GM18498 (cell line): Measurements from ENCODE around the gene MYDGF.

Experiments used
- ATAC-seq: cut with Tn5 transposase; IDR thresholded peaks from one replicate; pipeline ENCODE4 v1.9.1; 2021; ENCODE audit warnings: mild to moderate bottlenecking, moderate library complexity; ENCODE audit not compliant: unreplicated experiment

The MYDGF gene

DNA sequence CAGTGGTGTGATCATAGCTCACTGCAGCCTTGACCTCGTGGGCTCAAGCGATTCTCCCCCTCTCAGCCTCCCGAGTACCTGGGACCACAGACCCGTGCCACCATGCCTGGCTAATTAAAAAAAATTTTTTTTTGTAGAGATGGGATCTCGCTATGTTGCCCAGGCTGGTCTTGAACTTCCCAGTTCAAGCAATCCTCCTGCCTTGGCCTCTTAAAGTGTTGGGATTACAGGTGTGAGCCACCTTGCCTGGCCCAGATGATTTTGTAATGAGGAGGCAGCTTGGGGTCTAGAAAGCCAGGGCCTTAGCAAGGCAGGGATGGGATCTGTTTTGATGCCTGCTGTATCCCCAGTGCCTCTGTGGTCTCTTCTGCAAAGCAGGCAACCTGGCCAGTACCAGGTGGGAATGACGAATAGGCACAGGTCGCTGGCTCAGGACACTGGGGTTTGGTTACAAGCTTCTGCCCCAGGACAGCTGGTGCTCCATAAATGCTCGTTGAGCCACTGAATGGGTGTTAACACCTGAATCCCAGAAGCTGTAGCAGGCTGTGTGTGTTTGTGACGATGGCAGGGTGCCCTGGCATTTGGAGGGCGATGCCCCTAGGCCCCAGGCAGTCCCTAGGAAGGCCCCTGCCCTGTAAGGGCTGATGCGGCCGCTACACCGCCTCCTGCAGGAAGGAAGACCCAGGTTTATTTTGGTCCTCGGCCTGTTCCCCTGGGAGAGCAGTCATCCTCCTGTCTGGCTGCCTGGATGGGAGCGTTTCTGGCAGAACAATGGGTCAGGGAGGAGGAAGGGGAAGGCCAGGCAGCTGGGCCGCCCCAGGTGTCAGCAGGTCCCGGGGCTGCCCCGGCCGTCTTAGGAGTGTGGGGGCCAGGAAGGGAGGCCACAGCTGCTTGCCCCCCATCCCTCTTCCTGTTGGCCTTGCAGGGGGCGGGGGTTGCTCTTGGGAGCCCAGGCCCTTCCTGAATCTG is 22.2 kb downstream of the MYDGF start:
- no peak for ATAC-seq

GRCh38 chr19:4645718-4646117 is 24.4 kb downstream of the MYDGF start:
- no peak for ATAC-seq

DNA sequence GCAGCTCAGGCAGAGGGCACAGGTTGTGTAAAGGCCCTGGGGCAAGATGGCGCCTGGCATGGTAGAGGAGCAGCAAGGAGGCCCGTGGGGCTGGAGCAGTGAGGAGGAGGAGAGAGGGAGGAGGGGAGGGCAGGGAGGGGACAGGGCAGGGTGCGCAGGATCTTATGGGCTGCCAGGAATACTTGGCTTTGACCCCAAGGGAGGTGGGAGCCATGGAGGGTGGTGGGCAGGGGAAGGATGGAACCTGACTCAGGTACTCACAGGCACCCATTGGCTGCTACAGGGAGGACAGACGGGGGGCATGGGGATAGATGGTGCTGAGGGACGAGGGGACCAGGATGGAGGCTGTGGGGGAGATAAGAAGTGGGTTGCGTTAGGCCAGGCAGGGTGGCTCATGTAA is 27.5 kb downstream of the MYDGF start:
- no peak for ATAC-seq

GRCh38 chr19:4641132-4641531 is 29.0 kb downstream of the MYDGF start:
- ATAC-seq, result no peak

GRCh38 chr19:4640247-4641000 is 29.7 kb downstream of the MYDGF start:
- ATAC-seq, result no peak

DNA sequence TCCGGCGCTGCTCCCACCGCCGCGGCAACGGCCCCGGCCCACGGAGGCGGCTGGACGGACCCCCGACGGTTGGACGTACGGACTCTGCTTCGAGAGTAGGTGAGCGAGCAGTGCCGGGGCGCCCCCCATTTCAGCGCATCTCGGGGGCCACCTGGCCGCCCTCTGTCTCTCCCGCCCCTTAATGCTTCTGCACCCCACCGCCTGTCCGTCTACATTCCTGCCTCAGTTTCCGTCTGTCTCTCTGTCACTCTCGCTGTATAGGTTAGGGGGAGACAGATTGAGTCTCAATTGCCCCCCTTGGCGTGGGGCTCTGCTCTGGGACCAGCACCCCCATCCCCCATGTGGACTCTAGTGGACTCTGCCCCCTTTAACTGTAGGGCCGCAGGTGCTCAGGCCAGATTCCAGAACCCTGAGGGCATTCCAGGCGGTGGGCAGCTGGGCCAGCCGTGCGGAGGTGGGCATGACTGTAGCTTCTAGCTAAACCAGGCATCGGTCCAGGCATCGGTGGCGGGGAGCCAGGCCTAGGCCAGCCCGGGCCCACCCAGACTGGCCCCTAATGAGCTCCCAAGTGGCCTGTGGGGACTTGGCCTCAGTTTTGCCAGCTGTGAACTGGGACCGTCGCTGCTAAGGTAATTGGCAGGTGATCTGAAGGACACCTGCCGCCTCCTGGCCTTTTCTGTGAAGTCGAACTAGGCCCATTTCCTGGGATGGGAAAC is 30.5 kb downstream of the MYDGF start:
- peak; percentile 3 for ATAC-seq

GRCh38 chr19:4638828-4639530 is 31.2 kb downstream of the MYDGF start, which contains the start of gene TNFAIP8L1:
TNFAIP8L1 (plus strand) TSS chr19:4639516; CDS start chr19:4651870, 12,354 bp downstream.
- ATAC-seq, result peak; percentile 91

DNA sequence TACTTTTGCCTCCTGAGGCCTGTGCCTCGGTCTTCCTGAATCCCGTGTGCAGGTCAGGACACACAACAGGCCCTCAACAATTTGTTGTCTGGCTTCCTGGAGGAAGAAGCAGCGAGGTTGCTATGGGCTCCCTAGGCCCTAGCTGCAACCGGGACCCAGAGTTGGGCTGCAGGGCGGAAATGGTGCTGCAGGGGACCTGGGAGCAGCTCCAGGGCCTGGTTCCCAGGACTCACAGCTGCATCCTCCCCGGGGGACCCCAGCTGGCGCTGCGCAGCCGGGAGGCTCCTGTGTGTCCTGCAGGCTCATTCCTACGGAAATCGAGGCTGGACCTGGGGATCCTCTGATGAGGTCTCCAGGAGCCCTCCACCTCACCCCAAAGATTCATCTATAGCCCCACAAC is 31.8 kb downstream of the MYDGF start:
- no peak for ATAC-seq

DNA sequence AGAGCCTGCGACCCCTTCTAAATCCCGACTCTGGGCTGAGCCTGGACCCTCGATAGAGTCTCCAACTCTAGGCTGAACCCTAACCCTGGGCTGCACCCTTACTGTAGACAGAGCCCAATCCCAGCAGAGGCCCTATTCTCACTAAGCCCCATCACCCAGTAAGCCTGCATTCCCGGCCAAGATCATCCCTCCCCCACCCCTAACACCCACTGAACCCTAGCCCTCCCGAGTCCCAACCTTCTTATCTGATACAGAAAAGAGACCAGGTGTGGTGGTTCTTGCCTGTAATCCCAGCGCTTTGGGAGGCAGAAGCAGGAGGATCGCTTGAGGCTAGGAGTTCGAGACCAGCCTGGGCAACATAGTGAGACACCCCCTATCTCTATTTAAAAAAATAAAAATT is 33.4 kb downstream of the MYDGF start:
- ATAC-seq, result no peak

GRCh38 chr19:4636151-4636717 is 33.9 kb downstream of the MYDGF start:
- ATAC-seq, result no peak

GRCh38 chr19:4635754-4636116 is 34.4 kb downstream of the MYDGF start:
- ATAC-seq, result no peak

GRCh38 chr19:4633140-4633967 is 36.8 kb downstream of the MYDGF start:
- ATAC-seq, result no peak

DNA sequence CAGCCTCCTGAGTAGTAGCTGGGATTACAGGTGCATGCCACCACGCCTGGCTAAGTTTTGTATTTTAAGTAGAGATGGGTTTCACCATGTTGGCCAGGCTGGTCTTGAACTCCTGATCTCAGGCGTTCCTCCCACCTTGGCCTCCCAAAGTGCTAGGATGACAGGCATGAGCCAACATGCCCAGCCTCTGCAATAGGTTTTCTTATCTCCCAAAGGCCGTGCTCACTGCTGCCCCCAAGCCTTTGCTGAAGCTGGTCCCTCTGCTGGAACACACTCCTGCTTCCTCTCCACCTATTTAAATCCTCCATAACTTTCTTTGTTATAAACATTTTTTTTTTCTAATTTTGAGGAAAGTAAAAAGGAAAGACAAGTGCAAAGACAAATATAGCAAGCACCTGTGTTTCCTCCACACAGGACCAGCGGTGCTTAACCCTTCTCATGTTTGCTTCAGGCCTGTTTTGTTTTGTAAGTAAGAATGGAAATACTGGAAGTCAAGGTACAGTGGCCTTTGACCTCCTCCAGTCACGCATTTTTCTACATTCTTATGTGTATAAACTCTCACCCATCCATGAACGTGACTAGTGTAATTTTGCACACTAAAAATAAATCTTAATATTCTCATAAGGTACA is 45.3 kb downstream of the MYDGF start:
- no peak for ATAC-seq

DNA sequence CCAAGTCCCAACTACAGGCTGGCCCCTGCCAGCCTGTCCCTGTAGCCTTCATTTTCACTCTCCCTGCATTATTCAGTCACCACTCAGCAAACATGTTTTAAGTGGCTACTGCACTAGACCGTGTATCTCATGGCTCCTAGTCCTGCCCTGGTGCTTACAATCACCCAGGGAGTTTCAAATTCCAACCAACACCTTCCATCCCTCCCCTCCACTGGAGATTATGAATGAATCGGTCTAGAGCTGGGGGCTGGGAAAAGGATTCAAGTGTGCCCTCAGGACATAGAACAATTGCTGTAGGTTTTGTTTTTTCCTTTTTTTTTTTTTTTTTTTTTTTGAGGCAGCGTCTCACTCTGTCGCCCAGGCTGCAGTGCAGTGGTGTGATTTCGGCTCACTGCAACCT is 45.8 kb downstream of the MYDGF start:
- ATAC-seq, result no peak

DNA sequence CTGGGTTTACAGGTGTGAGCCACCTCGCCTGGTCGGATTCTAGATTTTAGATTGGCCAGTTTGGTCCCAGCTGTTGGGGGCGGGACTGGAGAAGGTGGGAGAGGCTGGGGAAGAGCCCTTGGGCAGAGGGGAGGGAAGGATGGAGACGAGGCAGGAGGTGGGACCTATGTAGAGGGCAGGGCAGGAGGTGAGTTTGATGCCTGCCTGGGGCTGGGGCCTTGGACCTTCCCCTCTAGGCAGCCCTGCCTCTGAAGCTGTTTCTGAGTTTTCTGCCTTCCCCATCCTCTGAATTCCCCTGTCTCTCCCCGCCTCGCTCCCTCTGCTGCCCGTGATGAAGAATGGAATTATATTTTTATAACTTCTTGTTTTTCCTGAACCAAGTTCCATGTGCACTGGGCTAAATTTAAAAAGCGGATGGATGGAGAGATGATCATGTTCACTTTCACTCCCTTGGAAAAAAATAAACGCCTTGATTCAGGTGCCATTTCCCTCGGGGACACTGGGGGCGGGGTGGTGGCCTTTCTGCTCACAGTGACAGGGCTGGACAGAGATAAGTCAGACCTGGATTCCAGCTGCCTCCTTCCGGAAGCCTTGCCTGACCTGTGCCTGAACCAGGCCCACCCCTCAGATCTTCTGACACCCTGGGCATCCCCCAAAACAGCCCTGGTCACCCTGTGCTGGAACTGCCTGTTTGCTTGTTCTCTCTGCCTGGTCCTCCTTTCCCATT is 47.3 kb downstream of the MYDGF start:
- ATAC-seq, result no peak

- ATAC-seq, result no peak
Observed at GRCh38 chr19:4620675-4621074, 49.5 kb downstream of the MYDGF start.

DNA sequence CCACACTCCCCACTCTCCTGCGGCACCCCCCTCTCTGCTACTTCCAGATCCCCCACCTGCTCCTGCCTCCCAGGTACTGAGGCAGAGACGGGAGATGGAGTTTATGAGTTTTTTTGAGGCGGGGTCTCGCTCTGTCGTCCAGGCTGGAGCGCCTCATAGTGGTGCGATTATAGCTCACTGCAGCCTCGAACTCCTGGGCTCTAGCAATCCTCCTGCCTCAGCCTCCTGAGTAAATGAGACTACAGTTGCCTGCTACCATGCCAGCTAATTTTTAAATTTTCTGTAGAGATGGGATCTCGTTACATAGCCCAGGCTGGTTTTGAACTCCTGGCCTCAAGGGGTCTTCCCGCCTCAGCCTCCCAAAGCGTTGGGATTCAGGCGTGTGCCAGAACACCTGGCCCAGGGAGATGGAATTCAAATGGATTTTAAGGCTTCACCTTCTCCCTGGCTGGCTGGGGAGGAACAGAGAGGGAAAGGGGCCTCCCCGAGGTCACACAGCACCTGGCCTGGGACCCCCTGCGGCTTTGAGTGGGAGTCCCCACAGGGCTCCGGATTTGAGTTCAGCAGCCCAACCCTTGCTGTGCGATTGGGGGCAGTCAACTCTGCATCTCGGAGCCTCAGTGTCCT is 50.4 kb downstream of the MYDGF start:
- no peak for ATAC-seq

DNA sequence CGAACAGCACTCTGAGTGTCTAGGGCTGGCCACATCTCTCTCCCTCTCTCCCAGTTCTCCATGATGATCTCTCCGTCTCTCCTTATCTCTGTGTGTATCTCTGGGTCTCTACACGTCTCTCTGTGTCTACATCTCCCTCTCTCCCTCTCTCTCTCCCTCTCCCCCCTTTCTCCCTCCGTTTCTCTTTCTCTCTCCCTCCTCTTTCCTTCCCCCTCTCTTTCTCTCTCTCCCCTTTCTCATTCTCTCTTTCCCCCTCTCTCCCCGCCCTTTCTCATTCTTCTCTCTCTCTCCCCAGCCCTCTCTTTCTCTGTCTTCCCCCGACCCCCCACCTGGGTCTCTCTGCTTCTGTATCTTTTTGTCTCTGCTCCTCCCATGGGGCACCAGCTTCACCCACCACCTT is 52.1 kb downstream of the MYDGF start:
- ATAC-seq, result no peak
